Measurements from ENCODE around the gene IFNLR1. TPM values are rescaled to one million over a fixed set of nuclear protein-coding genes. Genes with fewer than 3 reads are reported as not detected.

IFNLR1 gene
- total RNA-seq, 1 donor = 0.36 TPM

DNA sequence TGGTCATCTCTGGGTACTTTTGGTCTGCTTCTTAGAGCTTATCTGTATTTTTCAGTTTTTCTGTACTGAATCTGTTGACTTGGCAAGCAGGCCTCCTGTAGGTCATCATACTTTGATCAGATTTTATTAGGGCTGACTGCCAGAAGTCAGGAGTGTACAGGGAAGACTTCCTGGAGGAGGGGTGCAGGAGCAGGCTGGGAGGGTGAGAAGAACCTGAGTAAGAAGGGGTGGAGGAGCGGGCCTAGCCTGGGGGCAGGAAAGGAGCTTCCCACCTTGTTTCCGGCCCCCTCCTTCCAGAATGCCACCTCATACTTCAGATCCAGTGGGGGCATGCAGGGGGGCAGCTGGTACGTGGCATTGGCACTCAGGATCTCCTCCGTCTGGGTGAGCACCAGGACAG is 25.8 kb downstream of the IFNLR1 start:
- H3K4me3 ChIP-seq (ENCODE audit: low read depth, low read length) = no peak overlapping the region
- DNase-seq (ENCODE audit: low read depth) = no peak
- TF ChIP-seq, protein P1, sequence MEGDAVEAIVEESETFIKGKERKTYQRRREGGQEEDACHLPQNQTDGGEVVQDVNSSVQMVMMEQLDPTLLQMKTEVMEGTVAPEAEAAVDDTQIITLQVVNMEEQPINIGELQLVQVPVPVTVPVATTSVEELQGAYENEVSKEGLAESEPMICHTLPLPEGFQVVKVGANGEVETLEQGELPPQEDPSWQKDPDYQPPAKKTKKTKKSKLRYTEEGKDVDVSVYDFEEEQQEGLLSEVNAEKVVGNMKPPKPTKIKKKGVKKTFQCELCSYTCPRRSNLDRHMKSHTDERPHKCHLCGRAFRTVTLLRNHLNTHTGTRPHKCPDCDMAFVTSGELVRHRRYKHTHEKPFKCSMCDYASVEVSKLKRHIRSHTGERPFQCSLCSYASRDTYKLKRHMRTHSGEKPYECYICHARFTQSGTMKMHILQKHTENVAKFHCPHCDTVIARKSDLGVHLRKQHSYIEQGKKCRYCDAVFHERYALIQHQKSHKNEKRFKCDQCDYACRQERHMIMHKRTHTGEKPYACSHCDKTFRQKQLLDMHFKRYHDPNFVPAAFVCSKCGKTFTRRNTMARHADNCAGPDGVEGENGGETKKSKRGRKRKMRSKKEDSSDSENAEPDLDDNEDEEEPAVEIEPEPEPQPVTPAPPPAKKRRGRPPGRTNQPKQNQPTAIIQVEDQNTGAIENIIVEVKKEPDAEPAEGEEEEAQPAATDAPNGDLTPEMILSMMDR (IDR thresholded peaks at IDR 0.05; ENCODE audit: insufficient read depth, low read length) = no peak

- H3K4me3 ChIP-seq (ENCODE audit: low read depth, low read length) = no peak overlapping the region
- TF ChIP-seq, protein P1 (IDR thresholded peaks at IDR 0.05; ENCODE audit: insufficient read depth, low read length) = no peak
- DNase-seq (ENCODE audit: low read depth) = no peak
These were observed 27.7 kb downstream of the IFNLR1 start for GRCh38 chr1:24159366-24159765.

GRCh38 chr1:24157918-24158481 is 29.1 kb downstream of the IFNLR1 start:
- DNase-seq (ENCODE audit: low read depth) = peak; percentile 10
- H3K4me3 ChIP-seq (ENCODE audit: low read depth, low read length) = no peak overlapping the region
- TF ChIP-seq, protein P1 (IDR thresholded peaks at IDR 0.05; ENCODE audit: insufficient read depth, low read length) = peak; percentile 16

DNA sequence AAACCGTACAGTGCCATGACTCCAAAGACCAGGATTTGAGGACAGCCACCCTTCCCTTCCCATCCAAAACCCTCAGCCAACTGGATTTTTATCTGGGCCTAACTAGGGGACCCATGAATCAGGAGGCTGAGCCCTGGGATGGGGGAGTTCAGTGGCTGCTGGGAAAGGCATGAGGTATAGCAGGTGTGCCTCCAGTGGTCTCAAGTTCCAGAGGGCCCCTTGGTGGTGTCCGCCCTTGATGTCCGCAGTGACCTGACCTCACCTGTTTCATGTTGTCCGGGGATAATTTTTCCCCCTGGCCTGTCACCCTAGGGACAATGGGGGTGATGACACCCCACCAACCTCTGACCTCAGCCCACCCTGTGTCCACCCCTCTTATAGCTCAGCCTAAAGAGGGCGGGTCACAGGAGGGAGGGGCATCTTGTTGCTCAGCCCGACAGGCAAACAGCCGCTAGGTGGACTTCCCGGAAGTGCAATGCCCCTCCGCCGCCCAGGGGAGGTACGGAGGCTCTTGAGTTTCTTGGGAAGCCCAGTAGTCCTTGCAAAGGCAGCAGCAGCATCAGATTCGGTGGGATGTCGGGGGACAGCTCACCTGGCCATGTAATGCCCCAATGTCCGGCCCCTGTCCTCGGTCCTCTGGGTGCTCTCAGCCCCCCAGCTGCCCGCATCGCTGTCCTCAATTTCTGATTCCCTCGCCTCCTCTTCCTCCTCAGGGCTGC is 30.4 kb downstream of the IFNLR1 start:
- no peak overlapping the region for H3K4me3 ChIP-seq (ENCODE audit: low read depth, low read length)
- no peak for DNase-seq (ENCODE audit: low read depth)
- TF ChIP-seq, protein P1 (IDR thresholded peaks at IDR 0.05; ENCODE audit: insufficient read depth, low read length) = no peak

GRCh38 chr1:24155011-24155782 is 31.9 kb downstream of the IFNLR1 start:
- TF ChIP-seq, protein P1 (IDR thresholded peaks at IDR 0.05; ENCODE audit: insufficient read depth, low read length) = peak; percentile 31
- no peak overlapping the region for H3K4me3 ChIP-seq (ENCODE audit: low read depth, low read length)
- no peak for DNase-seq (ENCODE audit: low read depth)

DNA sequence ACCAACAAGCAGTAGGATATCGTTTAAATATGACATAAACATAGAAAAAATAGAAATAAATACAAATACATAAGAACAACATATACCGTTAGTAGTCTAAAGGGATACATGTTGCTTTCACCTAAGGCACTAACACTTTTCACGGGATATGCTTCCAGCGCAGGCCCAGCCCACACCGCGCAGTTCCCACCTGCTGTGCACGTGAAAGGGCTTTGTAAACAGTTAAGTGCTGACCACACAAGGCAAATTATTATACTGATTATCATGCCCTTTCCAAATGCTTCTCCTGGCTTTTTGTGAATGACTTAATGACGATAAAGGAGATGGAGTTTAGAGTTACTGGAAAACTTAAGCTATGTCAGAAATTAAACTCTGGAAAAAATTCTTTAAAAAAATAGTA is 32.9 kb downstream of the IFNLR1 start:
- no peak overlapping the region for H3K4me3 ChIP-seq (ENCODE audit: low read depth, low read length)
- no peak for DNase-seq (ENCODE audit: low read depth)
- TF ChIP-seq, protein P1 (IDR thresholded peaks at IDR 0.05; ENCODE audit: insufficient read depth, low read length) = no peak
